H1 (cell line): Measurements from ENCODE around the gene GLDC. TPM values are rescaled to one million over a fixed set of nuclear protein-coding genes. Genes with fewer than 3 reads are reported as not detected.

ENCODE experiments used
- CHD1 ChIP-seq: IDR thresholded peaks from 2 replicates; pipeline ENCODE4 v1.6.1; 2012; ENCODE audit warnings: low read depth, low read length, improper control_type of control experiment
- CREB1 ChIP-seq: IDR thresholded peaks from 2 replicates; pipeline ENCODE4 v1.6.1; 2012; ENCODE audit warnings: inconsistent platforms
- EGR1 ChIP-seq: IDR thresholded peaks from 2 replicates; pipeline ENCODE4 v1.6.1; 2011; ENCODE audit warnings: low read depth, low read length, borderline replicate concordance
- polyA plus RNA-seq, 7 experiments: library from polyadenylated mRNA; depleted of rRNA in 3 of 7; stranded (reverse) in 5 of 7; unstranded in 2 of 7; fragments of >200 nt in 5 of 7; fragments of 200-250 nt in 2 of 7; gene quantifications; 1 replicate in 5 of 7; 2 replicates in 1 of 7; 4 replicates in 1 of 7; pipeline versions ENCODE4 v1.2.1 to v1.2.3, GENCODE V29; 2011 to 2013; ENCODE audit warnings: missing spikeins in 2 of 7, mixed read lengths in 2 of 7
- total RNA-seq: library from RNA; stranded (reverse); fragmentation: NEBNext Ultra II Directional; extraction: Animal tissue kit (Norgen Biotek cat#: 25700); gene quantifications from 2 replicates; pipeline ENCODE4 v1.2.1, GENCODE V29; 2021

The GLDC gene
- total and polyA plus RNA-seq, 2 of the 8 experiments (the other 6 are each of a cell fraction or from before 2014, with no cell fraction given): 48.8 to 101 TPM

DNA sequence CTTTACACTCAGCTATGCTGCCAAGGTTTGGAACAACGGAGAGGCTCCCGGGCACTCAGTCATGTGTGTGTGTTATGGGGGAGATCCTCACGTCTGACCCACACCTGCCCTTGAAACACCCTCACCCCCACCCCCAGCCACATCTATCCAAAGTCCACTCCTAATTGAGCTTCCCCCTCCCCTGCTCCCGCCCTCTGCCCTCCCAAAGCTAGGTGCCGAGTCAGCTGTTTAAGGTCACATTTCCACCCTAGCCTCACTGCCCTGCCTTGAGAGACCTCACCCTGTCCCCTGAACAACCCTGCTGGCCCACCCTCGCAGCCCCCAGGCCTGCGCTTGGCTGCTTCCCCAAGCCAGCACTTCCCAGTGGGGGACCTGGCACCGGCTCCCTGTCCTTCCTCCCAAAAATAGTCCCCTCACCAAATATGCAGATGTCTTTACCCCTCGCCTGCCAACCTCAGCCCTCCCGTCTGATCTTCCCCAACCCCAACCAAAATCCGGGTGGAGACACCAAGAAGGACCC is 36.0 kb downstream of the GLDC start (continued):
- TF ChIP-seq EGR1 (no peak), CHD1 (no peak), CREB1 (no peak)
